ENCODE data around the gene SEMA5B.

SEMA5B gene

DNA sequence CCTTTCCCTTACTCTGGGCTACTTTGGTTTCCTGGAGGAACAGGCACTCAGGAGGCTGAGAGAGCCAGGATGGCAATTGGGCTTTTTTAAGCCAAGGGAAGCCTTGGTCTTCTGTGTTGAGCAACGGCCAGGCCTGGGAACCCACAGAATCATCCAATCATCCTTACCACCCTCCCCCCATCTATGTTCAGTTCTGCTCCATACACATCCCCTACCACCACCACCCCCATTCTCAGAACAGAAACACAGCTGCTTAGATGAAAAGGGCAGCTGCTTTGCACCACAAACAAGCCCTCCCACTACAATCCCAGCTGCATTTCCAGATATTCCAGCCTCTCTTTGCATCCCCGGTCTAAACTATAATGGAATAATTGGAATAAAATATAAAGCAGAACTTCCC is 21.0 kb downstream of the SEMA5B start:
- H3K27me3 ChIP-seq = peaks cover 42% of the 10 kb centered on the region
- TF ChIP-seq, protein P1, sequence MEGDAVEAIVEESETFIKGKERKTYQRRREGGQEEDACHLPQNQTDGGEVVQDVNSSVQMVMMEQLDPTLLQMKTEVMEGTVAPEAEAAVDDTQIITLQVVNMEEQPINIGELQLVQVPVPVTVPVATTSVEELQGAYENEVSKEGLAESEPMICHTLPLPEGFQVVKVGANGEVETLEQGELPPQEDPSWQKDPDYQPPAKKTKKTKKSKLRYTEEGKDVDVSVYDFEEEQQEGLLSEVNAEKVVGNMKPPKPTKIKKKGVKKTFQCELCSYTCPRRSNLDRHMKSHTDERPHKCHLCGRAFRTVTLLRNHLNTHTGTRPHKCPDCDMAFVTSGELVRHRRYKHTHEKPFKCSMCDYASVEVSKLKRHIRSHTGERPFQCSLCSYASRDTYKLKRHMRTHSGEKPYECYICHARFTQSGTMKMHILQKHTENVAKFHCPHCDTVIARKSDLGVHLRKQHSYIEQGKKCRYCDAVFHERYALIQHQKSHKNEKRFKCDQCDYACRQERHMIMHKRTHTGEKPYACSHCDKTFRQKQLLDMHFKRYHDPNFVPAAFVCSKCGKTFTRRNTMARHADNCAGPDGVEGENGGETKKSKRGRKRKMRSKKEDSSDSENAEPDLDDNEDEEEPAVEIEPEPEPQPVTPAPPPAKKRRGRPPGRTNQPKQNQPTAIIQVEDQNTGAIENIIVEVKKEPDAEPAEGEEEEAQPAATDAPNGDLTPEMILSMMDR (IDR thresholded peaks at IDR 0.05) = no peak
- H3K27ac ChIP-seq = no peak overlapping the region
- no peaks in the 10 kb centered on the region for H3K36me3 ChIP-seq
- no peaks in the 10 kb centered on the region for H3K9me3 ChIP-seq
- H3K4me3 ChIP-seq (ENCODE audit: low read depth in 1 of 2, low read length in 1 of 2) = no peak overlapping the region
- H3K4me1 ChIP-seq (ENCODE audit: control insufficient read depth in 1 of 2, insufficient read depth in 1 of 2, low read depth in 1 of 2, low read length in 1 of 2) = no peaks in the 10 kb centered on the region

DNA sequence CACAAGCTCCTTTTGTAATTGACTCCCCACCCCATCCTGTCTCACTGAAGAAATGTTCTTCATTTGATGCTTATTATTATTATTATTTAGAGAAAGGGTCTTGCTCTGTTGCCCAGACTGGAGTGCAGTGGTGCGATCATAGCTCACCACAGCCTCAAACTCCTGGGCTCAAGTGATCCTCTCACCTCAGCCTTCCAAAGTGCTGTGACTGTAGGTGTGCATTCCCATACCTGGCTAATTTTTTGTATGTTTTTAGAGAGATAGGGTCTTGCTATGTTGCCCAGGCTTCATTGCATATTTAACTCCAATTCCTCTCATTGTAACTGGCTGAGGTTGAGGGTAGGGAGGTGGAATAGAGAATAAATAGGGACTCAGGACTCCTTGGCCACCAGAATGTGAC is 22.3 kb downstream of the SEMA5B start:
- peaks cover 41% of the 10 kb centered on the region for H3K27me3 ChIP-seq
- no peaks in the 10 kb centered on the region for H3K9me3 ChIP-seq
- no peaks in the 10 kb centered on the region for H3K4me1 ChIP-seq (ENCODE audit: control insufficient read depth in 1 of 2, insufficient read depth in 1 of 2, low read depth in 1 of 2, low read length in 1 of 2)

DNA sequence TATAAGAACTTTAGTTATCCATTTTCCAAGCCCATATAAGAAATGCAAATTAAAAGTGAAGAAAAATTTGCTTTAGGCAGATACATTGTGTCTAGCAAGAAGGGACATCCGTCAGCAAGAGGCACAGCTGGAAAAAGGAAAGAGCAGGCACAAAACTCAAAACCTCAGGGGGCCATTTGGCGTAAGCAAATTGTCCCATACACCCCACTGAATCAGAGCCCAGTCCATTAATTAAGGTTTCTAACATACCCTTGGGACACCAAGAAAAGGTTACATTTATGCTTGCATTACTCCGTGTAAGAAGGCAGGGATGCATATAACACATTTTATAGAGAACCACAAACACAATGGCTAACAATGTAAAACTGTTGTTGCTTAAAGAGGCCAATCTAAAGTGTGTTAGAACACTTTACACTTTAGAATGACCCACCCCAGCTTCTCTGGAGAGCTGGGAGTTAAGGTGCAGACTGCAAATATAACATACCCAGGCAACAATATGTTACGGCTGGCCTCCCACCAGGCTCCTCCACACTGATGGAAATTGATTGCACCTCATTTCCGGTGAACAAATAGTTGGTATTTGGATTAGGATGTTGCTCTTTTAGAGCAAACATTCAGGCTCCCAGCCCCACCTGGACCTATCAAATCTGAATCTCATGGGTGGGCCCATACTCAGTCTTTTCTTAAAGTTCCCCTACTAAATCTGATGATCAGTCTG is 23.2 kb downstream of the SEMA5B start:
- H3K27ac ChIP-seq = no peak overlapping the region
- H3K36me3 ChIP-seq = no peaks in the 10 kb centered on the region
- no peaks in the 10 kb centered on the region for H3K4me1 ChIP-seq (ENCODE audit: control insufficient read depth in 1 of 2, insufficient read depth in 1 of 2, low read depth in 1 of 2, low read length in 1 of 2)
- no peaks in the 10 kb centered on the region for H3K9me3 ChIP-seq
- H3K27me3 ChIP-seq = peaks cover 31% of the 10 kb centered on the region
- TF ChIP-seq, protein P1 (IDR thresholded peaks at IDR 0.05) = no peak
- H3K4me3 ChIP-seq (ENCODE audit: low read depth in 1 of 2, low read length in 1 of 2) = no peak overlapping the region

More for the DNA sequence above, 22.3 kb downstream of the SEMA5B start:
- H3K27ac ChIP-seq = no peak overlapping the region
- no peaks in the 10 kb centered on the region for H3K36me3 ChIP-seq
- H3K4me3 ChIP-seq (ENCODE audit: low read depth in 1 of 2, low read length in 1 of 2) = no peak overlapping the region
- TF ChIP-seq, protein P1 (IDR thresholded peaks at IDR 0.05) = no peak

DNA sequence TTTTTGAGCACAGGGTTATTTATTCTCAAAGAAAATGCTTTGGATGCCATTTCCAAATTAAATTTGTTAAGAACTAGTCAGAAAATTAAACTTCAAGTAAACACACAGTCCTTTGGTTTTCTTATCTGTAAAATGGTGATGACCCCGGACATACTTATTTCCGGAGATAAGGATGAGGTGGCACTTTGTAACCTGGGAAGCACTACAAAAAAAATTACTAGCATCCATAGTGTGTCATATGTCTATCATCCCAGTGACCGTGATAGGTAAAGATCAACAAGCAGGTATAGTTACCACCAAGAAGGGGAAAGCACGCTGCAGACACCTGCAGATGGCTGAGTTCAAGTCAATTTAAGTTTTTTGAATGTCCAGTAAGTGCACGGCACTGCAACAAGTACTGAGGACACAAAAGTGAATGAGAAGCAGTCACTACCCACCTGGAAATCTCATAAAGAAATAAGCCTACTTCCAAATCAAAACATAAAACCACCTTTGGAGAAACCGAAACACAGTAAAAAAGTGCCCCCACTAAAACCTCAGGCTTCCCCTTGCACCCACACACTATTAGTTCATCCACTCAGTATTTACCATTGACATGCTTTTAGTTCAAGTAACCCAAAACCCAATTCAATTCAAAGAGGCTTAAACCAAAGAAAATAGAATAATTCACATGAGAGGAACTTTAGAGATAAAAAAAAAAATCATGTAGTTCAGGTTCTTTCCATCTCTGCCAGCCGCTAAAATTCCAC is 24.6 kb downstream of the SEMA5B start:
- TF ChIP-seq, protein P1 (IDR thresholded peaks at IDR 0.05) = no peak

DNA sequence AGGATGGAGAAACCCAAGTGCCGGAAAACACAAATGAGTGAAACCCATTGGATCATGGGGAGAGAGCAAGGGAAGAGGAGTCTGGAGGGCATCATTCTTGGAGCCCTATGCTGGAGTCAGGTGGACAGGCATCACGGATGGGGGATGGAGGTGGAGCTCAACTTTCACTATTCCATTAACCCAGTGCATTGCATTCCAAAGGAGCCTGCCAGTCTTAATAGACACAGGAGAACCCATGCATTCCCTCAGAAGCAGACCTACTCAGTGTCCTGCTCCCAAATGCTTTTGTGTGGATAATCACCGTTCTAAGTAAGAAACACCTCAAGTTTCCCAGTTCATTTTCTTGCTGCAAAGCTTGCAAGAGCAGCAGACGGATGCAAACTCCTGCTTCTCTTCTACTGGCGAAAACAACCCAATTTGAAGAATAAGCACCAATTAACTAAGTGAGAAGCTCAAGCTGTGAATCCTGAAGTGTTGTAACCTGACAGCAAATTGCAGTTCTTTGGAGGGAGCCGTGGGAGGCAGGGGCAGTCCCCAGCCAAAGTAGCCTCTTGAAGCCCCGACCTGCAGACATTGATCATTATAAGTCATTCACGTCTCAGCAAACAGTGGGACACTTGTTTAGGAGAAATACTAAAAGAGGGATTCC is 25.3 kb downstream of the SEMA5B start:
- H3K4me3 ChIP-seq (ENCODE audit: low read depth in 1 of 2, low read length in 1 of 2) = no peak overlapping the region
- H3K36me3 ChIP-seq = no peaks in the 10 kb centered on the region
- TF ChIP-seq, protein P1 (IDR thresholded peaks at IDR 0.05) = no peak
- no peak overlapping the region for H3K27ac ChIP-seq
- peaks cover 15% of the 10 kb centered on the region for H3K27me3 ChIP-seq
- no peaks in the 10 kb centered on the region for H3K9me3 ChIP-seq
- no peaks in the 10 kb centered on the region for H3K4me1 ChIP-seq (ENCODE audit: control insufficient read depth in 1 of 2, insufficient read depth in 1 of 2, low read depth in 1 of 2, low read length in 1 of 2)

More for the DNA sequence above, 24.6 kb downstream of the SEMA5B start:
- Histone ChIP-seq H3K4me1 (ENCODE audit: control insufficient read depth in 1 of 2, insufficient read depth in 1 of 2, low read depth in 1 of 2, low read length in 1 of 2) (no peaks in the 10 kb centered on the region), H3K36me3 (no peaks in the 10 kb centered on the region), H3K9me3 (no peaks in the 10 kb centered on the region), H3K4me3 (ENCODE audit: low read depth in 1 of 2, low read length in 1 of 2) (no peak overlapping the region), H3K27ac (no peak overlapping the region), H3K27me3 (peaks cover 19% of the 10 kb centered on the region)

Data from neutrophil (primary cell).